ENCODE data around the gene NDUFS8. TPM values are rescaled to one million over a fixed set of nuclear protein-coding genes. Genes with fewer than 3 reads are reported as not detected.

NDUFS8 gene
- total and polyA plus RNA-seq, 12 donors, result 330 to 774 (median 430) TPM

GRCh38 chr11:67999704-68000103 lies 30.8 kb upstream of the NDUFS8 start:
- TF ChIP-seq CTCF (IDR thresholded peaks at IDR 0.05), result no peak
- H3K4me3 ChIP-seq, result no peak overlapping the region
- 94 to 95% methylated on average over 5 of the region's 5 CpGs for WGBS, 2 donors
- ATAC-seq (no peak), DNase-seq (no peak)
- peaks cover 0 to 8% (median 0%) of the 10 kb centered on the region in 9 donors for H3K36me3 ChIP-seq
- peaks cover 0 to 21% (median 13%) of the 10 kb centered on the region in 9 donors for H3K4me1 ChIP-seq
- H3K27ac ChIP-seq, result no peak overlapping the region
- no peaks in the 10 kb centered on the region for H3K9me3 ChIP-seq
- H3K27me3 ChIP-seq, result no peaks in the 10 kb centered on the region
- intact Hi-C loops (cut with DNase I), result loop anchor here in 3 of 10 donors (5.0 to 10.0 kb wide), 2 partner anchors 38 to 205 kb away; partner anchors contain the start of gene TCIRG1 (in 1 of the 3)

GRCh38 chr11:68002575-68002937 lies 27.9 kb upstream of the NDUFS8 start:
- no peak for DNase-seq
- Histone ChIP-seq H3K27ac (peak overlapping the region in 3 of 10 donors; percentile 9 to 91 (median 80)), H3K9me3 (no peaks in the 10 kb centered on the region), H3K36me3 (peaks cover 0 to 3% (median 0%) of the 10 kb centered on the region in 9 donors), H3K4me1 (peaks cover 0 to 21% (median 13%) of the 10 kb centered on the region in 9 donors), H3K27me3 (no peaks in the 10 kb centered on the region), H3K4me3 (peak overlapping the region in 5 of 10 donors; percentile 68 to 82 (median 72))
- peak in 2 of 8 donors; percentile 12 to 17 for ATAC-seq
- 72 to 85% methylated on average over 9 of the region's 9 CpGs for WGBS, 2 donors
- TF ChIP-seq CTCF (IDR thresholded peaks at IDR 0.05), result no peak
- intact Hi-C loops (cut with DNase I), result loop anchor here in 3 of 10 donors (5.0 to 10.0 kb wide), 2 partner anchors 35 to 202 kb away; partner anchors contain the start of gene TCIRG1 (in 1 of the 3)

- no peak for TF ChIP-seq CTCF (IDR thresholded peaks at IDR 0.05)
- Histone ChIP-seq H3K9me3 (no peaks in the 10 kb centered on the region), H3K36me3 (peaks cover 0 to 3% (median 0%) of the 10 kb centered on the region in 9 donors), H3K27ac (peak overlapping the region in 9 of 10 donors; percentile 51 to 91 (median 79)), H3K4me3 (peak overlapping the region; percentile 56 to 82 (median 72)), H3K27me3 (no peaks in the 10 kb centered on the region), H3K4me1 (peaks cover 0 to 21% (median 13%) of the 10 kb centered on the region in 9 donors)
- 17 to 27% methylated on average over 45 to 86 of the region's 86 CpGs for WGBS, 2 donors
- peak in 1 of 2 donors; percentile 49 for DNase-seq
- peak; percentile 21 to 65 (median 35) for ATAC-seq
- intact Hi-C loops (cut with DNase I), result loop anchor here in 3 of 10 donors (5.0 to 10.0 kb wide), 2 partner anchors 34 to 202 kb away; partner anchors contain the start of gene TCIRG1 (in 1 of the 3)
Measured at GRCh38 chr11:68002938-68003845, 27.3 kb upstream of the NDUFS8 start.

- H3K27ac ChIP-seq, result peak within 1 kb of the TSS in 9 of 10 donors; percentile 51 to 91 (median 79)
- H3K4me3 ChIP-seq, result peak within 1 kb of the TSS; percentile 56 to 82 (median 72)
- intact Hi-C loops (cut with DNase I), result loop anchor here in 3 of 10 donors (5.0 to 10.0 kb wide), 2 partner anchors 33 to 201 kb away; partner anchors contain the start of gene TCIRG1 (in 1 of the 3)
- WGBS, 2 donors, result 5% methylated on average over 51 to 64 of the region's 64 CpGs
- peaks cover 0 to 2% (median 0%) of the 10 kb centered on the region in 9 donors for H3K36me3 ChIP-seq
- H3K4me1 ChIP-seq, result peaks cover 0 to 29% (median 14%) of the 10 kb centered on the region in 9 donors
- peak; percentile 86 to 95 (median 92) for ATAC-seq
- DNase-seq, result peak; percentile 90 to 93
- no peaks in the 10 kb centered on the region for H3K9me3 ChIP-seq
- no peaks in the 10 kb centered on the region for H3K27me3 ChIP-seq
- TF ChIP-seq CTCF (IDR thresholded peaks at IDR 0.05), result no peak
Measured at GRCh38 chr11:68003846-68004550, 26.5 kb upstream of the NDUFS8 start, which contains the start of gene UNC93B1. Gene UNC93B1 (minus strand): TSS chr11:68004097. CDS start chr11:68004043, 54 bp downstream.

Data from heart right ventricle (tissue), 16 donors.